C4-2B (cell line): ENCODE measurements around the gene TPD52L2.

Source experiments
- ZFX ChIP-seq: fragments of 450-650 bp; IDR thresholded peaks from 2 replicates; pipeline ENCODE4 v1.6.1; 2017
- TF ChIP-seq, protein P1 (sequence below): fragments of 450-650 bp; conservative IDR thresholded peaks from 2 replicates; pipeline ENCODE4 v1.5.1; 2017; ENCODE audit warnings: mild to moderate bottlenecking

DNA sequence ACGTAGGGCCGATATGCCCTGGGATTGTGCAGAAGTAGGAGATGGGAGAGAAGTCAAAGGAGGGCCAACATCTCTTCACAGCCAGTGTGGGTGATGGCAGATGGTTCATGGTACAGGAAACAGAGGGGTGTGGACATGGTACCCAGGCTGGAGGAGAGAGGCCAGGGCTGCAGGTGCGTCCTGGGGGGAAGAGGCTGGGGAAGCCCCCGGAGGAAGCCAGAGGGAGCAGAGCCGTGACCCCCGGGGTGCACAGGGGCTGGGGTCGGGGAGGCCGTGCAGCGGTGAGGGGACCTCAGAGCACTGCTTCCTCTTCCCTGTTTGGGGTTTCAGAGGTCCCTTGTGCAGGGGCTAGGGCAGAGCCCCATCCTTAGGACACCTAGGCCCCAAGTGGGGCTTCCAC, 22.8 kb upstream of the TPD52L2 start:
- TF ChIP-seq, protein P1, sequence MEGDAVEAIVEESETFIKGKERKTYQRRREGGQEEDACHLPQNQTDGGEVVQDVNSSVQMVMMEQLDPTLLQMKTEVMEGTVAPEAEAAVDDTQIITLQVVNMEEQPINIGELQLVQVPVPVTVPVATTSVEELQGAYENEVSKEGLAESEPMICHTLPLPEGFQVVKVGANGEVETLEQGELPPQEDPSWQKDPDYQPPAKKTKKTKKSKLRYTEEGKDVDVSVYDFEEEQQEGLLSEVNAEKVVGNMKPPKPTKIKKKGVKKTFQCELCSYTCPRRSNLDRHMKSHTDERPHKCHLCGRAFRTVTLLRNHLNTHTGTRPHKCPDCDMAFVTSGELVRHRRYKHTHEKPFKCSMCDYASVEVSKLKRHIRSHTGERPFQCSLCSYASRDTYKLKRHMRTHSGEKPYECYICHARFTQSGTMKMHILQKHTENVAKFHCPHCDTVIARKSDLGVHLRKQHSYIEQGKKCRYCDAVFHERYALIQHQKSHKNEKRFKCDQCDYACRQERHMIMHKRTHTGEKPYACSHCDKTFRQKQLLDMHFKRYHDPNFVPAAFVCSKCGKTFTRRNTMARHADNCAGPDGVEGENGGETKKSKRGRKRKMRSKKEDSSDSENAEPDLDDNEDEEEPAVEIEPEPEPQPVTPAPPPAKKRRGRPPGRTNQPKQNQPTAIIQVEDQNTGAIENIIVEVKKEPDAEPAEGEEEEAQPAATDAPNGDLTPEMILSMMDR = no peak
- TF ChIP-seq ZFX = no peak
